Stimulated activated CD4-positive, alpha-beta T cell treated with anti-CD3 and anti-CD28 coated beads, TNF-alpha, amount 100 ng/mL, for 4 hours (primary cell): ENCODE data around the gene STMN3.
"Not testable (repeated sequence)": the region's sequence is repeated elsewhere in the genome, so short reads cannot be mapped to it uniquely, and the experiment has no call there.

Experiments
- DNase-seq, 3 experiments: peaks; one replicate each; pipeline ENCODE4 v3.0.0-alpha.2; 2020; ENCODE audit warnings: low read depth in 3 of 3

Gene STMN3

DNA sequence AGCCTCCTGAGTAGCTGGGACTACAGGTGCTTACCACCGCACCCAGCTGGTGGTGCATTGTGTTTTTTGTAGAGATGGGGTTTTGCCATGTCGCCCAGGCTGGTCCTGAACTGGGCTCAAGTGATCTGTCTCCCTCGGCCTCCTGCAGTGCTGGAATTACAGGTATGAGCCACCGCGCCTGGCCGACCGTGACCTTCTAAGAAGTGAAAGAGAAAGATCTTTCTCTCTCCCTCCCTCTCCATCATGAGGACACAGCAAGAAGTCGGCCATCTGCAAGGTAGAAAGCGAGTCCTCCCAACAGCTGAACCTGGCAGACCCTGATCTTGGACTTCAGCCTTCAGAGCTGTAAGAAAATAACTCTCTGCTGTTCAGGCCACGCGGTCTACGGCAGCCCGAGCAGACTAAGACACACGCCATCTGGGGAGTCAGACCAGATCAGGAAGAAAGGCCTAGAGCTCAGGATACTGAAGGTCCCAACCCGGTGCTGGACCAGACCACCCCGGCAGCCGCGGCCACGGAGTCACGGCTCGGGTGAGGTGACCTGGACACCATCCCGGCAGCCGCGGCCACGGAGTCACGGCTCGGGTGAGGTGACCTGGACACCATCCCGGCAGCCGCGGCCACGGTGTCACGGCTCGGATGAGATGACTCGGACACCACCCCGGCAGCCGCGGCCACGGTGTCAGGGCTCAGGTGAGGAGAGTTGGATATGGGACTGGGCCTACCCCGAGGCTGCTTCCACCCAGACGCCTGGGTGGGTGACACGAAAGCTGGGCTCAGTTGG lies 35.9 kb downstream of the STMN3 start:
- DNase-seq: no peak

- DNase-seq: not testable (repeated sequence)
Observed at GRCh38 chr20:63613863-63614594, 39.2 kb downstream of the STMN3 start.

DNA sequence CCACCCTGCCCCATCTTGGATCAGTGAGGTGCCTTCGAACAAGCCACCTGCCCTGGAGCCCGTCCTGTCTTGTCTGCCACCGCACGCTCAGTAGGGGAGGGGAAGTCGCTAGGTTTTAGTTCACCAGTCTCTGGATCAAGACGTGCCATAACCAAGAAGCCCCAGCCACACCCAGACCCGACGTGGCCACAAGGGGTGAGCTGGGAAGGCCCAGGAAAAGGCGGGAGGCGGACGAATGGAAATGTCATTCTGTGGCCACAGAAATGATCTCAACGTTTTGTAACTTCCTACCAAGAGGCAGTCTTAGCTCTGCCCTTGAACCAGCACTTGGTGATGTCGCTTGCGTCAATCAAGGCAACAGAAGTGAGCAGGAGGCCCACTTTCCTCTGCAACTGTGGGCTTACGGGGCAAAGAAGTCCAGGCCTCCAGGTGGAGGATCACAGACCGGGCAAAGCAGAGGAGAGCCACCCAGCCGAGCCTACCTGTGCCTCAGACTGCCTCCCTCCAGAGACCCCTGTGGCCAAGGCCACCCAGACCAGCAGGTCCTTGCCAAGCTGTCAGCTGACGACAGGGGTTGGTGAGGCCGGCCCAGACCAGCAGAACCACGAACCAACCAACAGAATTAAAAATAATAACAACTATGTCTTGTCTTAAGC lies 40.8 kb downstream of the STMN3 start:
- no peak for DNase-seq

- DNase-seq: no peak
Observed at GRCh38 chr20:63611646-63612045, 41.6 kb downstream of the STMN3 start.

GRCh38 chr20:63610581-63611435 lies 42.4 kb downstream of the STMN3 start:
- DNase-seq: no peak

DNA sequence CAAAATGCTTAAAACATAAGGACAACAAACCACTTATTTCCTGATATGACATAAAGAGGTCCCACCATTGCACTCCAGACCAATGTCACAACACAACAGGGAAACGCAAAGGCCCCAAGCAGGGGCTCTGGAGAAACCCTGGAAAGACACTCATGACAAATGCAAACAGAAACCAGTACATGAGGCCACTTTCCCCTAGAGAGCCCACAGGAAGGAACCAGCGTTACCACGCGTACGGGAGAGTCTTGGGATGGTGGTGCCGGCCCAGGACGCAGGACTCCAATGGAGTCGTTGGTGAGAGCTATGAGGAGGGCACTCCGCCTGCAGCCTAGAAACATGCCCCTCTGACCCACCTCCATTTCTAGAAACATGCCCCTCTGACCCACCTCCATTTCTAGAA lies 46.5 kb downstream of the STMN3 start:
- no peak for DNase-seq

DNA sequence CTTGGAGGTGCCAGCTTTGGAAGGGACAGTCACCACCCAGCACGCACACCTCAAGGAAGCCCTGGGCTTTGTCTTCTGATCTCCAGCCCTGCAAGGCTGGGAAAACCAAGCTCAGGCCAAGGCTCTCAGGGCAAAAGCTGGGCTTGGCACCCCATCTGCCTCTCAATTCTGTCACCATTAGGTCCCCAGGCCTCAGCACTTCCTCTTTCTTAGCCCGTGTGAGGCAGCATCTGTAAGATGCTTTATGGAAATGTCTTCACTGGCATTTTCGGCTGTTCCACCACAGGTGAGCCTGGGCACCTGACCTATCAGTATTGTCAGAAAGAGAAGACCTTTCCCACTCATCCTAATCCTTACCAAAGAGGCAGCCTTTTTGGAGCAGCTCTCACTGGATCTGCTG lies 50.9 kb downstream of the STMN3 start:
- no peak for DNase-seq

DNA sequence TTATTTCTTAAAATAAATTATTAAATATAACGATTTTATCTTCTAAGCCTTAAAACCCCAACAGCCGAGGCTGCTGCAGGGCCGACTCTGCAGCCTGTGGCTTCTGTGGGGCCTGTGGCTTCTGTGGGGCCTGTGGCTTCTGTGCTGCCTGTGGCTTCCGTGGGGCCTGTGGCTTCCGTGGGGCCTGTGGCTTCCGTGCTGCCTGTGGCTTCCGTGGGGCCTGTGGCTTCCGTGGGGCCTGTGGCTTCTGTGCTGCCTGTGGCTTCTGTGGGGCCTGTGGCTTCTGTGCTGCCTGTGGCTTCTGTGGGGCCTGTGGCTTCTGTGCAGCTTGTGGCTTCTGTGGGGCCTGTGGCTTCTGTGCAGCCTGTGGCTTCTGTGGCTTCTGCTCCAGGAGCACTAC lies 51.5 kb downstream of the STMN3 start:
- DNase-seq: not testable (repeated sequence)

GRCh38 chr20:63599396-63600050 lies 53.7 kb downstream of the STMN3 start:
- DNase-seq: no peak

DNA sequence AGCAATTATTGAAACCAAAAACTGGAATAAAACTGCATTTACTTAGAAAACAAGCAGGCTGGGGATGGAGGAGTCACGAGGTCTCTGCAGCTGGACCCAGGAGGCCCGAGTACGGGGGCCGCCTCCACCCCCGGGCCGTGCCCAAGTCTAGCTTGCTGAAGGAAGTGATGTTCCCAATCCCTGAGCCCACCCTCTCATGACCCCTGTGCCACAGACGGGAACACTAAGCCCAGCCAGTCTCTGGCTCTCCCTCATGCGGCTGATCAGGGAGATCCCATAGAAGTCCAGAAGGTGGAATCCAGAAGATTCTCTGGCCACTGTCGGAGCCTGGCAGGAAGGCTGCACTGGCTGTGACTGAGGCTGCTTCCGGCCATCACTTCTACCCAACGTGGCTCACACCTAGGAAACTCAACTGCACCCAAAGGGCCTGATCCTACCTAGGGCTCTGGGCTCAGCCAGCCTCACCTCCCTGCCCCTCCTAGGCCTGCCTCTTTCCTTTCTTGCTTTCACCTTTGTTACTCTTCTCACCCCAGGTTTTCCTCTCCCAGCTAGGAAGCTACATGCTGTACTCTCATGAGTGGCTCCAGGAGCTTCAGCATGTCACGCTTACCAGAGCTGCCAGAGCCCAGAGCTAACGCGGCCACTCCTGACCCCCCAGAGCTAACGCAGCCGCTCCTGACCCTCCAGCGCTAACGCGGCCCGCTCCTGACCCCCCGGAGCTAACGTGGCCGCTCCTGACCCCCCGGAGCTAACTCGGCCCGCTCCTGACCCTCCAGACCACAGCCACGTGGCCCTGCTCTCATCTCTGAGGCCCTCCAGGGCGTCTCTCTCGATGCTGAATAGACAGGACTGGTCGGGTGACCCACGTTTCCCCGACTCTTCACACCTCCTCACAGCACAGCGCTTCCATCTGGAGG lies 54.5 kb downstream of the STMN3 start:
- no peak for DNase-seq

- DNase-seq: no peak
Observed at GRCh38 chr20:63597651-63598478, 55.4 kb downstream of the STMN3 start.

DNA sequence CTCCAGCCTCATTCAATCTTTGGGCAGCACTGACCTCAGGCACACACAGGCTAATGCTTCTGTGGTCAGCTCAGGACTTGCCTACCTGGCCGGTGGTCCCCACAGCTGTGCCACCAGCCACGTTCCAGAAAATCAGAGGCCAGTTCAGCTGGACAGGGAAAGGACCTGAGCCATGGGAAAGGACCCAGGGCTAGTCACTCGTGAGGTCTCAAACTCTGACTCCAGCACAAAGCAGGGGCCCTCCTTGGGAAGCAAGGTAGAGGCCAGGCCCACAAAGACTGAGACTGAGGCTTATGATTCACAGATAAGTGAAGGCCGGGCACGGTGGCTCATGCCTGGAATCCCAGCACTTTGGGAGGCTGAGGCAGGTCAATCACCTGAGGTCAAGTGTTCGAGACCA lies 56.8 kb downstream of the STMN3 start:
- no peak for DNase-seq

GRCh38 chr20:63595416-63596127 lies 57.7 kb downstream of the STMN3 start:
- DNase-seq: no peak

DNA sequence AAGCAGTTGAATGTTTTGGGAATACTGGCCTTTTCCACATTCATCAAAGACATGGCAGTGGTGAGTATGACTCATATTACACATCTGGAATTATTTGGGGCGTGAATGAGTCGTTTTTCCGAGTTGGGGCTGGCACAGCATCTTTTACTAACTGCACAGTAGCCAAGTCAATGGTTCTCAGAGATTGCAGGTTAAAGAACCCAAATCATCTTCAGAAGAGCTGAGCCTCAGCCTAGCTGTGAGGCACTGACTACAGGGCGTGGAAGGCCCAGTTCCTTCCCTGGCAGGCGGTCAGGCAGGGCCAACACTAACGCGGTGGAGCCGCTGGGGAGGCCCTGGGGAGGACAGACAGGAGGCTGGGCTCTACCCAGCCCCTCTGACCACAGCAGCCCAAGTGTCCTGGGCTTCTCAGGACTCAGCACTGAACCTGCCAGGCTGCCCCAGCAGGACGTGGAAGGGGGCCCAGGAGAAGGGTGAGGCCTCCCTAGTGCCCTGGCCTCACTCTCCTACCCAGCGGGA lies 59.1 kb downstream of the STMN3 start:
- DNase-seq: no peak

DNA sequence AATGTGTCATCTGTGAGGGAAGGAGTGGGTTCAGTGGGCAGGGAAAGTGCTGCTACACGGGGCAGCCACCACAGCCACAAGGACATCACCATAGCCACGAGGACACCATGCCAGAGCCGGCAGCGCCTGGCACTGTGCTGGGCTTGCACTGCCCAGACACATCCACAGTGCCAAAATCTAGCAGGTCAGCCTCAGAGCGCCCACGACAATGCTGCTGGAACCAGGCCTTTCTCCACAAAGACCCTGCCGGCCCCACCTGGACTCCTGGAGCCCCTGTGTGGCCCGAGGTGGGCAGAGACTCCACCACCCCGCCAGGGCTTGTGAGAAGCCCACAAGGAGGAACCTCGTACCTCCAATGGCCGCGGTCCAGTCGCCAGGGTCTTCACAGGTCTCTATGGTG lies 60.6 kb downstream of the STMN3 start:
- no peak for DNase-seq

DNA sequence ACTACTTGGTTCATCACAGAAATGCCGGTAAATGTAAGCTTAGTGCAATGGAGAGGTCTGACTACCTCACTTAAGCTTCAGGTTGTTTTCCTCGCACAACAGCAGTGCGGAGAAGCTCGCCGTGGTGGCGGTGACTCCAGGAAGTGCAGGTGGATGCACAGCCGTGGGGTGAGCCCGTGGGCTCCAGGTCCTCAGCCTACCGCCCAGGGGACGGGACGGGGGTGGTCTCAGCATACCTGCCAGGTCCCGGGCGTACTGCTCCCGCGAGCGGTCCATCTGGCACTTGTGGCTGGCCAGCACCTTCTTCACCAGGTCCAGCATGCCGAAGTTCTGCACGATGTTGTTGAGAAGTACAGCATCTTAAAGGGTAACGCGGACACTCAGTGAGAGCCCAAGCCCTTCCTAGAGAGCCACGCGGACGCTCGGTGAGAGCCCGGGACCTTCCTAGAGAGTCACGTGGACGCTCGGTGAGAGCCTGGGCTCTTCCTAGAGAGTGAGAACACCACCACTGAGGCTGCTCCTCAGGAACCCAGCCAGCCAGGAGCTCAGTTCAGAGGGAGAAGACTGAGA lies 61.4 kb downstream of the STMN3 start:
- DNase-seq: no peak

- no peak for DNase-seq
Observed at GRCh38 chr20:63591147-63591533, 62.1 kb downstream of the STMN3 start.
